Tongue (tissue), 2 donors: ENCODE measurements around the gene SLC16A12. TPM values are rescaled to one million over a fixed set of nuclear protein-coding genes. Genes with fewer than 3 reads are reported as not detected.
A peak's percentile ranks its signal among the peaks of the same experiment; 100 is the strongest.
"Not testable (repeated sequence)": the region's sequence is repeated elsewhere in the genome, so short reads cannot be mapped to it uniquely, and the experiment has no call there.

Experiments
- DNase-seq: peaks from one replicate; pipeline ENCODE4 v3.0.0-alpha.2; 2015
- total RNA-seq: library from RNA; depleted of rRNA; stranded (reverse); fragments of >200 nt; gene quantifications from one replicate; pipeline ENCODE4 v1.2.3, GENCODE V29; 2014

Gene SLC16A12
- total RNA-seq, 1 donor from 2014 or later, result 3.1 TPM

DNA sequence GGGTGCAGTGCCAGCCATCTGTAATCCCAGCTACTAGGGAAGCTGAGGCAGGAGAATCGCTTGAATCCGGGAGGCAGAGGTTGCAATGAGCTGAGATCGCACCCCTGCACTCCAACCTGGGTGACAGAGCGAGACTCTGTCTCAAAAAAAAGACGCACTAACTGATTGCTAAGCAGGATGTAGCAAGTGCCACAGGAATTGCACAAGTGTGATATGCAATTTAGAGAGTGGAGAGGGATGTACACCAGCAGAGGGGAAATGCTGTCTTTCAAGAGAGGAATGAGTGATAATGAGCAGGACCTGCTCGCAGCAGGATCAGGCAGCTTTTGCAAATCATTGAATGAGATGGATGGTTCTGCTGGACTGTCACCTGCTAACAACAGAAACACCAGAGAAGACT lies 13.3 kb upstream of the SLC16A12 start:
- DNase-seq, result no peak

DNA sequence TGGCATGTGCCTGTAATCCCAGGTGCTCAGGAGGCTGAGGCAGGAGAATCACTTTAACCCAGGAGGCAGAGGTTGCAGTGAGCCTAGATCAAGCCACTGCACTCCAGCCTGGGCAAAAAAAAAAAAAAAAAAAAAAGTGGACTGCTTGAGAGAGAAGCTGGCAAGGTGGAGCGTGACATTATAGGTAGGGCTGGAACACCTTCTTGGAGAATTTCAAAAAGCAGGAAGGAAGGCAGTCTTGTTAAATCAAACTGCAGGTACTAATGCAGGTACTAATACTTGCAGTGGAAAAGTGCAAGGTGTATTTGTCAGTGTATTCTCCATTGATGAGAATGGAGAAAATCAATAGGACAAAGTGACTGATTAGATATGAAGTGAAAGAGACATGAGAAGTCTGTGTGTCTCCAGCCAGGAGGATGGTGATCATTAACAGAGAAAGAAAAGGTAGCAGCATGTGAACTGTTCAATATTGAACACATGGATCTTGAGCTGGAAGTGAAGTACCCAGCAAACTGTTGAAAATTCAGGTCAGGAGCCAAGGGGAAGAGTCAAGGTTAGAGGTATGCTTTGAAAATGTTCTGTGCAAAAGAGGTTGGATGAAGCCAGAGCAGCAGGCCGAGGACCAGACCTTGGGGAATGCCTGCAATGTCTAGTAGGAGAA lies 12.6 kb upstream of the SLC16A12 start:
- DNase-seq, result no peak

DNA sequence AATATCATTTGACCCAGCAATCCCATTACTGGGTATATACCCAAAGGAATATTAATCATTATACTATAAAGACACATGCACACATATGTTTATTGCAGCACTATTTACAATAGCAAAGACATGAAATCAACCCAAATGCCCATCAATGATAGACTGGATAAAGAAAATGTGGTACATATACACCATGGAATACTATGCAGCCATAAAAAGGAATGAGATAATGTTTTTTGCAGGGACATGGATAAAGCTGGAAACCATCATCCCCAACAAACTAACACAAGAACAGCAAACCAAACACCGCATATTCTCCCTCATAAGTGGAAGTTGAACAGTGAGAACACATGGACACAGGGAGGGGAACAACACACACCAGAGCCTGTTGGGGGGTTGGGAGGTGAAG lies 11.3 kb upstream of the SLC16A12 start:
- not testable (repeated sequence) for DNase-seq

DNA sequence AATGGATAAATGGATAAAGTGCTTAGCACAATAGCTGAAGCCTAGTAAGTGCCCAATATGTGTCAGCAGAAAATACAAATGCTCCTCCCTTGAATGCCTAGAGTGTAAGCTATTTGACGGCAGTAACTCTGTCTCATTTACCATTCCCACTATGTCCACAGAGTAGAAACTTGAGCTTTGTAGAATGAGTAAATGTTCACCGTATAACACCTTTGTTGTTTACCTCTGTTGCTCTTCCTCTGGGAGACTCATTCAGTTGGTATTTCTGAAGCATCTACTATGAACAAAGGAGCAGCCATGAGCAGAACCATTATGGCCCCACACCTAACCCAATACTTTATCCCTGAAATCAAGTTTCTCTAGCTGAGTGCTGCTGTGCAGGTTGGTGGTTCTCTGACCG lies 8.4 kb upstream of the SLC16A12 start:
- DNase-seq, result no peak

DNA sequence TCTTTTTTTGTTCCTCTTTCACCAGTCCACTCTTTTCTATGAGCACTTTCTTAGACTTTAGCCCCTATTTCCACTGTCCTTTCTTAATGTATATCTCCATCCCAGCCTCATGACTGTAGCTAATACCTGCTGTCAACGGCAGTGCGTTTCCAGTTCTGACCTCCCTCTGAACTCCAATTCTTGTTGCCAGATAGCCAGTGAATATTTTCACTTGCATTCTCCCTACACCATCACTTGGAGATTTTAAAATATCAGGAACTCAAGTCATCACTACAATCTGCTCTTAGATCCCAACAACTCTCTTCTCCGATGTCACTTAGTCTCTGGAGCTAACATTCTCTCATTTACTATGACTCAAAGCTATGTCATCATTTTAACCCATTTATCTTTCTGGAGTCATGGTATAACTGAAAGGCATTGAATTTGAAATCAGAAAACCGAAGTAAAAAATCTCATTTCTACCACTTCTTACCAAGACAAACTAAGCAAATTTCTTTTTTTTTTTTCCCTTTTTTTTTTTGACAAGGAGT lies 5.1 kb upstream of the SLC16A12 start:
- no peak for DNase-seq

DNA sequence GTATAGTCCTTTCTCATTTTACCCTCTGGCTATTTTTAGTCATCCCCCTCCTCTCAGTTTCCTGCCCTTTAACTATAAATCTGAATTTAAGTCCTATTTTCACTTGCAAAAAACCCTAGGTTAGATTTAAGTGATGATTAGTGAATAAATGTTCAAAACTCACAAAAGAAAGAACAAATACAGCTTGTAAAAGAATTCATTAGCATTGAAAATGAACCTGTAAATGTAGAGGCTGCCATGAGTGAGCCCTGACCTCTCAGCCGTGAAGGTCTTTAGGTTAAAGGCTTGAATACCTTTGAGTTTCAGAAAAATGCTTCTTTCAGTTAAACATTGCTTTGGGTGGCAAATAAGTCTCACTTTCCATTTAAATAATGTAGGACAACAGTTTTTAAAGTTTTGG lies 2.0 kb upstream of the SLC16A12 start:
- DNase-seq, result no peak

DNA sequence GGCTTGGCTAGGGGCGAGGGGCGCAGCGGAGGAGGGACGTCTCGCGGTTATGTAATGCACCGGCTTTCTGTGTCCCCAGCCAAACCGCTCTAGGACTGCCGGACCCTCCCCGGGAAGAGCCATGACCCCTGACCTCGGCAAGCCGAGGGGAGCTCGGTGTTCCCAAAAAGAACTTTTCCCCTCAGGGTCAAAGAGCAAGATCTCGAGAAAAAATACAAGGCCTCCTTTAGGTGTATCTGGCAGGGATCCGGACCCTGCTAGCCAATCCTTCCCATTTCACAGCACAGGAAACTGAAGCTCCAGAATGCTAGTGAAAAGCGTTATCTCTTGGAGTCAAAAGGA lies 590 bp upstream of the SLC16A12 start:
- DNase-seq, result no peak

DNA sequence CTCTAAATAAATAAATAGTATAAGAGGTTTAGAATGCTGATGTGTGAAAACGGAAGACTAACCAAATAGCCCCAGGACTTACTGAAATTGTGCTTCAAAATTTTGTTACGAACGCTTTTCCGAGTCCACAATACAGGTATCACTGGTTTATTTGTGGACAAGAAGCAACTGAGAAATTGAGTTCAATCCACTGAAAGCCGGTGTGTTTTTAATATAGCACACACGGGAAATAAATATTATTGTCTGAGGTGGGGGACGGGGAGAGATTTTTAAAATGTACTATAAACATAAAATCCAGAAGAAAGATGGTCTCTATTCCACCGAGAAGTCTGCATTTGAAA lies 598 bp downstream of the SLC16A12 start:
- DNase-seq, result no peak

DNA sequence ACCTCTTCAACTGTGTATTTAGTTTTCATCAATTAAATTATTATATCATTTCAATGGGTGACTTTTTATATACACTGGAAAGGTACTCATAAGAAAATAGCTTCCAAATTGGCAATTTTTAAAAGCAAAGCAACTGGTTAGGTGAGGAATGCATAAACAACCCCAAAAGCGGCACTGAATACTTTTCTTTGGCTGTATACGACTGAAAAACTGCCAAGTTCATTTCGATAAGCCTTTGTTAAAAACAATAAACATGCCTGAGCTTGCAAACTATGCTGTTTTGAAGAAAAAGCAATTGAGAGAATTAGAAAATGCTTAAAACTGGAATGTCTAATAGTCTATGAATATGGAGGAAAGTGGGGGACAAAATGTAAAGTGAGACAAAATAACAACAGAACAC lies 2.9 kb downstream of the SLC16A12 start:
- no peak for DNase-seq

DNA sequence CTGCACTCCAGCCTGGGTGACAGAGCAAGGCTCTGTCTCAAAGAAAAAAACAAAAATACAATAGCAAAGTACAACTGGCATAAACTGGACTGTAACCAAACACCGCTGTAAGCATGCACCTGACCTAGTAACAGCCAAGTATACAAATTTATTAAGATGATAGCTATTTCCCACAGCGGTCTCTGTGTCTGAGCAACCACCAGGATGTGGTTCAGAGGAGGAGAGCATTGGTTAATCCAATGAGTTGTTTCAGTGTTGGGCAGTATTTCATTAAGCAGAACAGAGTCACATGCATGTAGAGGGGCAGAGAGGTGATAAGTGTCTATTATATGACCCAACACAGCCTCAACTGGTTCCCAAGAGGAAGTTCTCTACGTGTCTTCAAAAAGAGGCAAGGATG lies 4.0 kb downstream of the SLC16A12 start:
- no peak for DNase-seq

DNA sequence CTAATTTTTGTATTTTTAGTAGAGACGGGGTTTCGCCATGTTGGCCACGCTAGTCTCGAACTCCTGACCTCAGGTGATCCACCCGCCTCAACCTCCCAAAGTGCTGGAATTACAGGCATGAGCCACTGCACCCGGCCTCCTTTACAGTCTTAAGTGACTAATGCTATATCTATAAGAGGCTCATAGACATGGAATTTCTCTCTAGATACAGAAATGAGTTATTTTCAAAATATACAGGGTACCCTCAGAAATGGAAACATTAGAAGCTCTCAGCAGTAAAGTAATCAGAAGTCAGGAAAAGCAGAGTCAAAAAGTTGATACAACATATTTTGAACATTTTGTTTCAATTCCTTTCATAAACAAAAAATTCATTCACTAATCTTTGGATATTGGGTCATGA lies 5.7 kb downstream of the SLC16A12 start:
- not testable (repeated sequence) for DNase-seq

DNA sequence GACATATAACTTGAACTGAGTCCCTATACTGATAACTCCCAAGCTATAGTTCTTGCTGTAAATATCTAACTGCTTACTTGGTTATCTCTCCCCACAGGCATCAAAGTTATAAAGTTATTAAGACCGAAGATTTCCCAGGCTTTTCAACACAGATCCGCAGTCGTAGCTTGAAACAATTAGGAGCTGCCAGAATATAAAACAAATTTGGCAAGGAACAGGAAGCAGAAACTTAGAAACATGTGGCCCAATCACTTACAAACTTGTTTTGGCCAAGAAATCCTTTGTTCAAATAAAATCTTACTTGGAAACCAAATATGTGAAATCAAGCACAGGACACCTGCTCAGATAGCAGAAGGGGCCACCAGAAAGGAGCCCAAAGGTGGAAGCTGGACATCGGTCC lies 9.0 kb downstream of the SLC16A12 start:
- DNase-seq, result peak; percentile 50

DNA sequence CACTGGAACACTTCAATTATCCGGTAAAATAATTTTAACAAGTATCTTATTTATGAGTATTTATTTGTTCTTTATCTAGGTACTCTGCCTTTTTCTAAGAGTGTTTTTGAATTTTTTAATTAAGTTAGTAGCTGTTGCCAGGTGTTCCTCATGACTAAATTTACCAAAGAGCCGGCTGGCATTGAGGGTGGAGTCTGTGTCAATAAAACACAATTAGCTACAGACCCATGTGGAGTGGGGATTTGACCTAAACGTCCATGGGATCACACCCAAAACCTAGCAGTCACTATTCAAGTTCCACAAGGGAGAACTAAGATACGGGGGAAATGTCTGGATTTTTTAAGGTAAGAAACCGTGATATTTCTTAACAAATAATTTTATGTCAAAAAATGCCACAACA lies 9.8 kb downstream of the SLC16A12 start:
- no peak for DNase-seq

DNA sequence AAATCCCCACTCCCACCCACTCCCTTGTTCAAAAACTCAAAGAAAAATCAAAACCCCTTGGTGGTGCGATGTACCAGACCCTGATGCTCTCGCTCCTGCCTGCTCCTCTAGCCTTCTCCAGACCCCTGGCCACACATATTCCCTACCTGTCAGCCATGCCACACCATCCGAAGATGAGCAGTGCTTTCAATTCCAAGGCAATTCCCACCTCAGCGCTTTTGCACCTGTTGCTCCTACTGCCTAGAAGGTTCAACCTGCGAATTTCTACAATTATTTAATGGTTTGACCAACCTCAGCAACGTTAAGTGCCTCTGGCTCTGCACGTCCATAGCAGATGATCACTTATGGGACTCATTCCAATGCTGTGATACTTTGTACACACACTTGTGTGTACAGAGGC lies 11.1 kb downstream of the SLC16A12 start:
- DNase-seq, result no peak

DNA sequence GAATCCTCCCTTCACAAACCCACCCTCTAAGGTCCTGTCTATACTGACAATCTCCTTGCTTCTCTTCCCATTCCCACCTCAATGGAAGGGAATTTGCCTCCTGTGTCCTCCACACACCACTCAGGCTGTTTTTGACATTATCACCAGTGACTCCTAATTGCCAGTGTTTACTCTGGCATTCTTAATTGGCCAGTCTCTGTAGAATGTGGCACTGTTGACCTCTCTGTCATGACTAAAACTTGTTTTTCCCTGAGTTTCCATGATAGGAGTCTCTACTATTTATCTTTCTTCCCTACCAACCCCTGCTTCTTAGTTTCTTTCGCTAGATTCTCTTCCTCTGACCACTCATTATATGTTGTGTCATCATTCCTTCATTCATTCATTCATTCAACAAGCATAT lies 12.1 kb downstream of the SLC16A12 start:
- no peak for DNase-seq

DNA sequence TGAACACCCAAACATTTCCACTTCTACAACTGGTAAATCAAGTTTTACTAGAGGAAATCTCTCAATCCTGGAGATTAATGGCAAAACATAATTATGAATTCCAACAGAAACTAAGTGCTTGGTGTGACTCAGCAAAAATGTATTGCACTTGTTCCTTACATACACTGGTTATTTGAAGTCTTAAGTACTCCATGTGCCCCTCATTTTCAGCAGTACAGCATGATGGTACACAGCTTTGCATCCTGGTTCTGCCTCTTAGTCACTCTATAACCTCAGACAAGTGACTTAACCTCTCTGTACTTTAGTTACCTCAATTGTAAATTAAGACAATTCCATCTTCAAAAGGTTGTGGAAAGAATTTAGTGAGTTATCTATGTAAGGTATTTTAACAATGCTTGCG lies 12.9 kb downstream of the SLC16A12 start:
- DNase-seq, result no peak

DNA sequence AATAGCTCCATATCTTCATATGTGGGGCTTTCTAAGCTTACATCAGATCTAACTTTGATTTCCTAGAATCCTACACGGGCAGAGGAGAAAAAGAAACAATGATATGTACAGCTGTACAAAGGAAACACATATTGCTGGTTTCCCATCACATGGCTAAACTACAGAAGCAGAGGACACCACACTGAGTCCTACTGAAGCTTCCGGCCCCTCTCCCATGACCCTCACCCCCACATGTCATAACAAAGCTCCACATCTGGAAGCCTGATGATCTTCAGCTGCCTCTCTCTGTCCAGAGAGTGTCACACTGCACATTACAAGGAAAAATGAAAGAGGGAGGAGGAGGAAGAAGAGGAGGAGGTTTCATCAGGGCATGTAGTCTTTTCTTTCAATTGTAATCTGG lies 14.0 kb downstream of the SLC16A12 start:
- no peak for DNase-seq

DNA sequence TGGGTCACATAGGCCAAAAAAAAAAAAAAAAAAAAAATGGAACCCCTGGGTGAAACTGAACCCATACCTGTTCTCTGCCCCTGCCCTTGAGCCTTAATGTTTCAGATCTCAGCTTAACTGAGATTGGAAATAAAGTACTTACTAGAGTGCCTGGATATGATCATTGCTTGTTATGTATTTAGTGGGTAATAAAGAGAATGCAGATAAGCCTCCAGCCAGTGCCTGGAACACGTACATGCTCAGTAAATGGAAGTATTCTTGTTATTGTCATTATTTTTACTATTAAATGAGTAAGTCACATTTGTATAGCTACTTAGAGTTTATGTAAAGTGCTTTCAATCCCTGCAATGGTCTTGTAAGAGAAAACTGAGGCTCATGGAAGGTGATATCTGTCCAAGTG lies 14.7 kb downstream of the SLC16A12 start:
- no peak for DNase-seq

DNA sequence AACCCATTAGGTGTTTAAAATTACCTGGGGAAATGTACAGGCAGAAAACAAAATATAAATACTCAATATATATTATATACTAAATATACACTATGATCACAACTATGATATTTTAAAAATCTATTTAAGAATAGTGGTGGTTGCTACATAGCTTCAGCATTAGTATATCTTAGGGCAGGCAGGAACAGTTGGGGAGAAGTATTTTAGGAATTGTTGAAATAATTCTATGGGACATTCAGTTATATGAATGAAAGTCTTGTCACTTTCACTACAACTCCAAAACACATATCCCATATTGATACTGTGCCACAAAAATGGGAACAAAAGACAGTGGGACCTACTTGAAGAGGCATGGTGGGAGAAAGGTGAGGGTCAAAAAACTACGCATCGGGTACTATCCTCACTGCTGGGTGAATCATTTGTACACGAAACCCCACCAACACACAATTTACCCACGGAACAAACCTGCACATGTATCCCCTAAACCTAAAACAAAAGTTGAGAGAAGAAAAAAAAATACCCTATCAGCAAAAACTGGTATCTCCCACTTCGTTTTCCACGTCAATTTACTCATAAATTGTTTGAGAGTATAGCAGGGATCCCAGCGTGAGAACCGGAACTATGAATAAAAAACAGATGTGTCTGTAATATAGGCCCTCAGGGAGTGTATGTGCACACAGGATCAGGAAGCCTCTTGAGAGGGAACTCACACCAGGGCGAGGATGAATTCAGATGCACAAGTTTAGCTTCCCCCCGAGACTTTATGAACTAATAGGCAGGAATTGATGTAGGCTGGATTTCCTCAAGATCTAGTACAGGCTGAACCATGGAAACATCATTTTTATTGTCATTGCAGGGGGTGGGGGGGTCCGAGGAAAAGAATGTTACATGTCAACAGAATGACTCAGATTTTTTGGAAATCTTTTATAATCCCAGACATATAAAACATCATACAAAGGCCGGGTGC lies 16.2 kb downstream of the SLC16A12 start:
- peak; percentile 41 for DNase-seq

DNA sequence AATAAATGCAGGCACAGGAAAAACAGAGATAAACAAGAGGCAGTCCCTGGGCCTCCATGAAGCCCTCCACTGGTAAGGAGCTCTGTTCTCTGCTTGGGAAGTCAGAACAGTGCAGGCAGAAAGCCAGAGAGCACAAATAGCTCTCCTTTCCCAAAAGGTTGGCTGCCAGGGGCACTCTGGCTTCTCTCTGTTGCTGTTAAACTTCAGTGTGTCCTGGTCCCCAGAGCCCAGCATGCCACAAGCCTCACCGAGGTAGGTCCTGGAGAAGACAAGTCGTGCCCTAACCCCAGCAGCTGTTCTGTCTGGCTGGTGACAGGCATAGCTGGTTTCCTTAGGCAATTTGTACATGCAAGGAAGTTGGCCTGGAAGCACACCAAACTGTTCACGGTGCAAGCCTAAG lies 17.3 kb downstream of the SLC16A12 start:
- no peak for DNase-seq

DNA sequence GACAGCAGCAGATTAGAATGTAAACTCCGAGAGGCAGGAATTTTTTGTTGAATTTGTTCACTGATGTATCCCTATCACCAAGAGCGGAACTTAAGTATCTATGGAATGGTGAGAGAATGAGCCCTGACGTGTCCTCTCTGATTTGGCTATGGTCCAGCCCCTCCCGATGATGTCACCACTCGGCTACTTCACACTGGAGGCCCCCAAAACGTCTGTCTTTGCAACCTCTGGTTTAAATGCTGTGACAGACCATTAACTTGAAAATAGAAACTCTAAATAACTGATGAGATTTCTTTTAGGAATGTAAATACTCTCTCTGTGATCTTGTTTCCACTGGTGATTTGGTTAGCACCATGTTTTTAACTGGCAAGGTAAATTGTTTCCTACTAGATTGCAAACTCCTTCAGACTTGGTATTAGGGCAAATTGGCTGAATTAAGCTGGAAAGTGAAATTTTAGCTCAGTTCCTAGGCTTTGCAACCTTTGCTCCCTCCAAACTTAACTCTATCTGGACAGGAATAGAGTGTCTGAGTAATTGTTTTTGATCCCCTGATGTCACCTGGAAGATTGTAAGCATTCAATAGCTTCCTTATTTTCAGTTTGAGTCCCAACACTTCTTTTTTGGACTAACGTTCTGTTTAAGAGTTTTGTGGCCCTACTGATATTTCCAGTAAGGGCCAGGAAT lies 19.1 kb downstream of the SLC16A12 start:
- peak; percentile 84 for DNase-seq

DNA sequence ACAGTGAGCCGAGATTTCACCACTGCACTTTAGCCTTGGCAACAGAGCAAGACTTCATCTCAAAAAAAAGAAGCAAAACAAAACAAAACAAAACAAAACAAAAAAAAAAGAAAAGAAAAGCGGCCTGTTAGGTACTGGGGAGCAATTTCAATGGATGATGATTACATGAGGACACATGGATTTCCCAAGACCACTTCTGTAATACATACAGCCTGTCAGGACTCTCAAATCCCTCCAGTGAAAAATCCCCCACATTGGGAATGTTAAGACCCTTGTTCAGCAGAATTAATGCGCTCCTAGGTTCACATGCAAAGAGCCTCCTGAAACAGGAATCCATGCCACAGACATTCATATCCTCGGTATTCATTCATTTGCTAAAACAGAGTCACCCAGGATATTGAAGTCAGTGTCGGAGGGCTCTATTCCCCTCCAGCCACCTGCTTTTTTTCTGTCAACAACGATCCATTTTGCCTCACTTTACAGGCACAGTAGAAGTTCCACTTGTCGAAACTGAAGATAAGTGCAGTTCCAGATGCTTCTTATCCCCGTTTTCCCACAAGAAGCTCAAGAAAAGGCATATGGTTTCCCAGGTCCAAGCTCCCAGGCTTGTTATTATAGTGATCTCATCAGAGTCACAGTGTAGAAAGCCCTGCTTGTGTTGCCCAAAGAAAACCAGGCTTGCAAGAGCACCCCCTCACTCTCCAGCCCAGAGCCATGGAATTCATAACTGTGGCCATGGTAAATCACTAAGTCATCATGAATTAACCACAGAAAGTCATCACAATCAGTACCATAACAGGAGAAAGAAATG lies 20.2 kb downstream of the SLC16A12 start:
- DNase-seq, result peak; percentile 67
